WTC11 (cell line): Measurements from ENCODE around the gene USP28. TPM values are rescaled to one million over a fixed set of nuclear protein-coding genes. Genes with fewer than 3 reads are reported as not detected.

Experiments
- ATAC-seq: fragments of 200-7000 bp; cut with Tn5 transposase; 2 replicates; pipeline ENCODE4 v1.10.0; 2021; ENCODE audit warnings: mild to moderate bottlenecking, moderate library complexity
- CTCF ChIA-PET: fragments of 300-600 bp; sonication (Branson Sonifier 250); formaldehyde crosslinking; loops from one replicate; lab custom pipeline; 2021; ENCODE audit warnings: antibody characterized with exemption; lab: Charles Lee
- POLR2A ChIA-PET: fragments of 350-600 bp; sonication (Branson Sonifier 250); formaldehyde crosslinking; loops from one replicate; lab custom pipeline; 2021; ENCODE audit warnings: antibody characterized with exemption; lab: Charles Lee
- DNase-seq: peaks from one replicate; pipeline ENCODE4 v3.0.0; 2021; ENCODE audit warnings: low spot score
- H3K27ac Mint-ChIP-seq: 2 replicates; pipeline ENCODE4 v1.8.0; 2021; ENCODE audit warnings: mixed read lengths
- H3K27me3 Mint-ChIP-seq: 2 replicates; pipeline ENCODE4 v1.8.0; 2021; ENCODE audit warnings: low read depth, mild to moderate bottlenecking, moderate library complexity, mixed read lengths
- H3K36me3 Mint-ChIP-seq: 2 replicates; pipeline ENCODE4 v1.8.0; 2021; ENCODE audit warnings: mixed read lengths
- H3K4me1 Mint-ChIP-seq: 2 replicates; pipeline ENCODE4 v1.8.0; 2022; ENCODE audit warnings: mixed read lengths
- H3K4me3 Mint-ChIP-seq: 2 replicates; pipeline ENCODE4 v1.8.0; 2021; ENCODE audit warnings: mild to moderate bottlenecking, moderate library complexity, mixed read lengths
- H3K9me3 Mint-ChIP-seq: 2 replicates; pipeline ENCODE4 v1.8.0; 2021; ENCODE audit warnings: mixed read lengths
- E2F4 ChIP-seq: sonication (generic); formaldehyde crosslinking; IDR thresholded peaks from 2 replicates; pipeline ENCODE4 v1.8.1; 2022; ENCODE audit warnings: low read depth, mild to moderate bottlenecking, moderate library complexity, missing genetic modification reagents, borderline replicate concordance
- ESRRA ChIP-seq: sonication (generic); formaldehyde crosslinking; IDR thresholded peaks from 2 replicates; pipeline ENCODE4 v1.8.1; 2022; ENCODE audit warnings: mild to moderate bottlenecking, missing genetic modification reagents, borderline replicate concordance
- ETV6 ChIP-seq: sonication (generic); formaldehyde crosslinking; IDR thresholded peaks from 2 replicates; pipeline ENCODE4 v1.8.1; 2022; ENCODE audit warnings: mild to moderate bottlenecking, missing genetic modification reagents
- FOXK1 ChIP-seq: sonication (generic); formaldehyde crosslinking; IDR thresholded peaks from 2 replicates; pipeline ENCODE4 v1.8.0; 2022; ENCODE audit warnings: mild to moderate bottlenecking, moderate library complexity, missing genetic modification reagents
- FOXP1 ChIP-seq: sonication (generic); formaldehyde crosslinking; IDR thresholded peaks from 2 replicates; pipeline ENCODE4 v1.8.0; 2022; ENCODE audit warnings: missing genetic modification reagents, mild to moderate bottlenecking, moderate library complexity, borderline replicate concordance
- IRF1 ChIP-seq: sonication (generic); formaldehyde crosslinking; IDR thresholded peaks from 2 replicates; pipeline ENCODE4 v1.8.0; 2023; ENCODE audit warnings: missing genetic modification reagents
- SMAD3 ChIP-seq: sonication (generic); formaldehyde crosslinking; IDR thresholded peaks from 2 replicates; pipeline ENCODE4 v1.8.0; 2022; ENCODE audit warnings: missing genetic modification reagents, mild to moderate bottlenecking, borderline replicate concordance
- total RNA-seq: library from RNA; stranded (reverse); gene quantifications from 3 replicates; pipeline ENCODE4 v1.2.3, GENCODE V29; 2021
- TF ChIP-seq, protein P1 (sequence below): fragments of 250-450 bp; sonication (Bioruptor Pico); IDR thresholded peaks from 2 replicates; pipeline ENCODE4 v1.9.0; 2021; ENCODE audit warnings: mild to moderate bottlenecking
- TF ChIP-seq, protein P2 (sequence below): fragments of 250-450 bp; sonication (Bioruptor Pico); IDR thresholded peaks from 2 replicates; pipeline ENCODE4 v1.8.0; 2021; ENCODE audit warnings: mild to moderate bottlenecking
- TF ChIP-seq, protein P3 (sequence below): sonication (generic); formaldehyde crosslinking; IDR thresholded peaks from 2 replicates; pipeline ENCODE4 v1.8.0; 2022; ENCODE audit warnings: mild to moderate bottlenecking, missing genetic modification reagents
- TF ChIP-seq, protein P4 (sequence below): fragments of 250-450 bp; sonication (Bioruptor Pico); IDR thresholded peaks from 2 replicates; pipeline ENCODE4 v1.9.0; 2021; ENCODE audit warnings: mild to moderate bottlenecking

Gene USP28
- total RNA-seq, 1 experiment from 2014 or later, result 129 TPM

- TF ChIP-seq E2F4, result no peak
- TF ChIP-seq, protein P1, sequence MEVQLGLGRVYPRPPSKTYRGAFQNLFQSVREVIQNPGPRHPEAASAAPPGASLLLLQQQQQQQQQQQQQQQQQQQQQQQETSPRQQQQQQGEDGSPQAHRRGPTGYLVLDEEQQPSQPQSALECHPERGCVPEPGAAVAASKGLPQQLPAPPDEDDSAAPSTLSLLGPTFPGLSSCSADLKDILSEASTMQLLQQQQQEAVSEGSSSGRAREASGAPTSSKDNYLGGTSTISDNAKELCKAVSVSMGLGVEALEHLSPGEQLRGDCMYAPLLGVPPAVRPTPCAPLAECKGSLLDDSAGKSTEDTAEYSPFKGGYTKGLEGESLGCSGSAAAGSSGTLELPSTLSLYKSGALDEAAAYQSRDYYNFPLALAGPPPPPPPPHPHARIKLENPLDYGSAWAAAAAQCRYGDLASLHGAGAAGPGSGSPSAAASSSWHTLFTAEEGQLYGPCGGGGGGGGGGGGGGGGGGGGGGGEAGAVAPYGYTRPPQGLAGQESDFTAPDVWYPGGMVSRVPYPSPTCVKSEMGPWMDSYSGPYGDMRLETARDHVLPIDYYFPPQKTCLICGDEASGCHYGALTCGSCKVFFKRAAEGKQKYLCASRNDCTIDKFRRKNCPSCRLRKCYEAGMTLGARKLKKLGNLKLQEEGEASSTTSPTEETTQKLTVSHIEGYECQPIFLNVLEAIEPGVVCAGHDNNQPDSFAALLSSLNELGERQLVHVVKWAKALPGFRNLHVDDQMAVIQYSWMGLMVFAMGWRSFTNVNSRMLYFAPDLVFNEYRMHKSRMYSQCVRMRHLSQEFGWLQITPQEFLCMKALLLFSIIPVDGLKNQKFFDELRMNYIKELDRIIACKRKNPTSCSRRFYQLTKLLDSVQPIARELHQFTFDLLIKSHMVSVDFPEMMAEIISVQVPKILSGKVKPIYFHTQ (CRISPR knock-in tag), result no peak
- TF ChIP-seq, protein P2, sequence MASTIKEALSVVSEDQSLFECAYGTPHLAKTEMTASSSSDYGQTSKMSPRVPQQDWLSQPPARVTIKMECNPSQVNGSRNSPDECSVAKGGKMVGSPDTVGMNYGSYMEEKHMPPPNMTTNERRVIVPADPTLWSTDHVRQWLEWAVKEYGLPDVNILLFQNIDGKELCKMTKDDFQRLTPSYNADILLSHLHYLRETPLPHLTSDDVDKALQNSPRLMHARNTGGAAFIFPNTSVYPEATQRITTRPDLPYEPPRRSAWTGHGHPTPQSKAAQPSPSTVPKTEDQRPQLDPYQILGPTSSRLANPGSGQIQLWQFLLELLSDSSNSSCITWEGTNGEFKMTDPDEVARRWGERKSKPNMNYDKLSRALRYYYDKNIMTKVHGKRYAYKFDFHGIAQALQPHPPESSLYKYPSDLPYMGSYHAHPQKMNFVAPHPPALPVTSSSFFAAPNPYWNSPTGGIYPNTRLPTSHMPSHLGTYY (CRISPR knock-in tag), result no peak
- TF ChIP-seq ESRRA (CRISPR knock-in tag), result no peak
- TF ChIP-seq, protein P3, sequence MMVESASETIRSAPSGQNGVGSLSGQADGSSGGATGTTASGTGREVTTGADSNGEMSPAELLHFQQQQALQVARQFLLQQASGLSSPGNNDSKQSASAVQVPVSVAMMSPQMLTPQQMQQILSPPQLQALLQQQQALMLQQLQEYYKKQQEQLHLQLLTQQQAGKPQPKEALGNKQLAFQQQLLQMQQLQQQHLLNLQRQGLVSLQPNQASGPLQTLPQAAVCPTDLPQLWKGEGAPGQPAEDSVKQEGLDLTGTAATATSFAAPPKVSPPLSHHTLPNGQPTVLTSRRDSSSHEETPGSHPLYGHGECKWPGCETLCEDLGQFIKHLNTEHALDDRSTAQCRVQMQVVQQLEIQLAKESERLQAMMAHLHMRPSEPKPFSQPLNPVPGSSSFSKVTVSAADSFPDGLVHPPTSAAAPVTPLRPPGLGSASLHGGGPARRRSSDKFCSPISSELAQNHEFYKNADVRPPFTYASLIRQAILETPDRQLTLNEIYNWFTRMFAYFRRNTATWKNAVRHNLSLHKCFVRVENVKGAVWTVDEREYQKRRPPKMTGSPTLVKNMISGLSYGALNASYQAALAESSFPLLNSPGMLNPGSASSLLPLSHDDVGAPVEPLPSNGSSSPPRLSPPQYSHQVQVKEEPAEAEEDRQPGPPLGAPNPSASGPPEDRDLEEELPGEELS (CRISPR knock-in tag), result no peak
- no peak for TF ChIP-seq FOXP1
- no peak for TF ChIP-seq FOXK1 (CRISPR knock-in tag)
- TF ChIP-seq IRF1, result no peak
These were observed 28.3 kb downstream of the USP28 start (continued) for GRCh38 chr11:113847111-113847510.

- Mint-ChIP-seq H3K27me3 (no peaks in the 10 kb centered on the region), H3K4me1 (peaks cover 9% of the 10 kb centered on the region), H3K36me3 (peaks cover 47% of the 10 kb centered on the region), H3K27ac (peak overlapping the region; percentile 23), H3K4me3 (no peak overlapping the region), H3K9me3 (no peaks in the 10 kb centered on the region)
- ATAC-seq (no peak), DNase-seq (no peak)
- TF ChIP-seq FOXK1 (CRISPR knock-in tag) (no peak), ETV6 (CRISPR knock-in tag) (no peak)
- TF ChIP-seq, protein P4, sequence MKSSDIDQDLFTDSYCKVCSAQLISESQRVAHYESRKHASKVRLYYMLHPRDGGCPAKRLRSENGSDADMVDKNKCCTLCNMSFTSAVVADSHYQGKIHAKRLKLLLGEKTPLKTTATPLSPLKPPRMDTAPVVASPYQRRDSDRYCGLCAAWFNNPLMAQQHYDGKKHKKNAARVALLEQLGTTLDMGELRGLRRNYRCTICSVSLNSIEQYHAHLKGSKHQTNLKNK (CRISPR knock-in tag), result no peak
- ChIA-PET POLR2A (no interaction called here), CTCF (interaction anchor here (1.8 kb wide), 1 partner anchor 35 kb away, joined by 6 read pairs; no protein-coding TSS in a partner anchor)
These were observed 33.7 kb downstream of the USP28 start for GRCh38 chr11:113841691-113842090.

DNA sequence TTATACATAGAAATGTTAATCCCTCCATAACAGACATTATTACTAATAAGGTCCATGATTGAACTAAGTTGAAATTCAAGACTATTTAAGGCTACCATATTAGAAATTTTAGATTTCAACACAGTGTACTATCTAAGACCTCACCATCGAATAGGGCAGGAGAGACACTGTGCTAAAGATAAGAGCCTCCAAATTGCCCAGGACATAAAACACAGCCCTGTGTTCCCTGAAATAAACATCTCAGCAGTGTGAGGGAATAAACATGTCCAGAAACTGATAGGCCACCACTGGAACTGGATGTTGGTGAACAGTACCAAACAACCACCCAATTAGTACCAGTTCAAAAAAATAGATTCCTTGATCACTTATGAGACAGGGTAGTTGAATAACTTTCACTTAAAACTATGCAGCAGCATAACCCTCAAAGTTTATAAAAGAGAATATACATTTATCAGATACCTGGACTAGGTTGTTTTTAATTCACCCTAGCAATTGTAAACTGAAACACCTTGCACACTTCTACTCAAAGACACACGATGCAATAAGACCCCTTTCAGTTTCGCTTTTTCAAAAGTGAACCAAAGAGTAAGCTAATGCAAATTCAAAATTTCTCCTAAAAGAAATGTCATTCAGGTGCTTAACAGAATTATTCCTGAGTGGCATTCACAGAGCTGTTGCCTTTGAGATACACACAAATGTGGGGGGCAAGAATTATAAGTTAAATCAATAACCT lies 34.3 kb downstream of the USP28 start:
- TF ChIP-seq SMAD3, result no peak
- Mint-ChIP-seq H3K9me3 (no peaks in the 10 kb centered on the region), H3K4me3 (no peak overlapping the region), H3K27ac (no peak overlapping the region), H3K27me3 (no peaks in the 10 kb centered on the region), H3K4me1 (peaks cover 7% of the 10 kb centered on the region), H3K36me3 (peaks cover 45% of the 10 kb centered on the region)
- CTCF ChIA-PET, result interaction anchor here (1.8 kb wide), 1 partner anchor 35 kb away, joined by 6 read pairs; no protein-coding TSS in a partner anchor
- POLR2A ChIA-PET, result no interaction called here
- DNase-seq, result no peak
- no peak for ATAC-seq
